T-helper 1 cell treated with Interleukin-12 subunit alpha and Interleukin-12 subunit beta and Interleukin-4 antibody, amounts not matched to agents 30 μg/mL and 1 μg/mL, for 36 hours (primary cell): Measurements from ENCODE around the gene CLDN4.
"Not testable (repeated sequence)": the region's sequence is repeated elsewhere in the genome, so short reads cannot be mapped to it uniquely, and the experiment has no call there.

Experiments used
- H3K27ac Mint-ChIP-seq: one replicate; pipeline ENCODE4 v1.8.0; 2021; ENCODE audit warnings: mild to moderate bottlenecking, mixed read lengths
- H3K27me3 Mint-ChIP-seq: one replicate; pipeline ENCODE4 v1.8.0; 2021; ENCODE audit warnings: low read depth, mixed read lengths
- H3K36me3 Mint-ChIP-seq: one replicate; pipeline ENCODE4 v1.8.0; 2021; ENCODE audit warnings: low read depth, mixed read lengths
- H3K4me1 Mint-ChIP-seq: one replicate; pipeline ENCODE4 v1.8.0; 2021; ENCODE audit warnings: low read depth, mixed read lengths
- H3K4me3 Mint-ChIP-seq: one replicate; pipeline ENCODE4 v1.8.0; 2021; ENCODE audit warnings: mild to moderate bottlenecking, moderate library complexity, mixed read lengths
- H3K9me3 Mint-ChIP-seq: one replicate; pipeline ENCODE4 v1.8.0; 2021; ENCODE audit warnings: mixed read lengths

The CLDN4 gene

DNA sequence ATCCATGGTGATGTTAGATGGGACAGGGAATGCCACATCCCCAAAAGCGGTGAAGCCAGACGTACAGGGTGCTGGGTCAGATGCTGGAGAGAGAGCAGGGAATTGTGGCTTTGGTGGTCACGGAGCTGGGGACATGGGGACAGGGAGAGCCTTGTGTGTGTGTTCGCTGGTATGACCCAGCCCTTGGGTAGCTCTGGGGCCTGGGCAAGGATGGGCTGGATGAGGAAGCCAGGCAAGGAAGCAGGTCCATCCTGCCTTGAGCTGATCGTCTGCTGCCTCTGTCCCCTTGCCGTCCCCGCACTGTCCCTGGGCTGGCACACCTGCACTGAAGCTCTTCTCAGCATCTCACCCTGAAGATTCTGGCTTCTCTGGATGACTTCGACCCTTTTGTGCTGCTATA, 15.4 kb upstream of the CLDN4 start:
- H3K36me3 Mint-ChIP-seq, result no peaks in the 10 kb centered on the region
- no peaks in the 10 kb centered on the region for H3K9me3 Mint-ChIP-seq
- peaks cover 2% of the 10 kb centered on the region for H3K4me1 Mint-ChIP-seq
- H3K27ac Mint-ChIP-seq, result peak overlapping the region; percentile 34
- H3K27me3 Mint-ChIP-seq, result peaks cover 4% of the 10 kb centered on the region
- no peak overlapping the region for H3K4me3 Mint-ChIP-seq

GRCh38 chr7:73817121-73817520, 13.7 kb upstream of the CLDN4 start:
- peaks cover 4% of the 10 kb centered on the region for H3K27me3 Mint-ChIP-seq
- no peak overlapping the region for H3K4me3 Mint-ChIP-seq
- H3K4me1 Mint-ChIP-seq, result no peaks in the 10 kb centered on the region
- H3K36me3 Mint-ChIP-seq, result no peaks in the 10 kb centered on the region
- H3K27ac Mint-ChIP-seq, result no peak overlapping the region
- H3K9me3 Mint-ChIP-seq, result no peaks in the 10 kb centered on the region

GRCh38 chr7:73820013-73820412, 10.8 kb upstream of the CLDN4 start:
- Mint-ChIP-seq H3K4me3 (no peak overlapping the region), H3K36me3 (no peaks in the 10 kb centered on the region), H3K27me3 (no peaks in the 10 kb centered on the region), H3K9me3 (no peaks in the 10 kb centered on the region), H3K4me1 (no peaks in the 10 kb centered on the region), H3K27ac (no peak overlapping the region)

DNA sequence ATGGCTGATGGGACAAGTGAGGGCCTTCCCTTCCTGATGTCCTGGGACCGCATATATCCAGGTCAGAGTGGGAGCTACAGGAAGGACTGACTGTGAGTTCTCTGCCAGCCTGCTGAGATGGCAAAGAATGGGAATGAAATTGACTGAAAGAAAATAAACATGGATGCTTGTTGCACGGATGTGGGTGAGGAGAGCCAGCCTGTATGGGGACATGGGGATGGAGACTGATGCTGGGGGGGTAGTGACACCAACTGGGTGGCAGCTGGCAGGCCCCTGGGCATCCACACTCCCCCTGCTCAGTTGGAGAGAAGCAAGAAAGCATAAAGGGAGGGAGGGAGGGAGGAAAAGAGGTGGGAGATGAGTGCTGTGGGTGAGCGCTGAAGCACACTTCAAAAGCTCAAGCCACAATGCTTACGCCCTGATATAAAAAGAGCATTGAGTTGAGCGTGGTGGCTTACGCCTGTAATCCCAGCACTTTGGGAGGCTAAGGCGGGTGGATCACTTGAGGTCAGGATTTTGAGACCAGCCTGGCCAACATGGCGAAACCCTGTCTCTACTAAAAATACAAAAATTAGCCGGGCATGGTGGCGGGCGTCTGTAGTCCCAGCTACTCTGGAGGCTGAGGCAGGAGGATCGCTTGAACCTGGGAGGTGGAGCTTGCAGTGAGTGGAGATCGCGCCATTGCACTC, 9.1 kb upstream of the CLDN4 start:
- not testable (repeated sequence) for H3K27me3 Mint-ChIP-seq, H3K9me3 Mint-ChIP-seq, H3K4me1 Mint-ChIP-seq, H3K4me3 Mint-ChIP-seq, H3K27ac Mint-ChIP-seq, H3K36me3 Mint-ChIP-seq

- Mint-ChIP-seq H3K4me3 (no peak overlapping the region), H3K27me3 (peaks cover 13% of the 10 kb centered on the region), H3K27ac (no peak overlapping the region), H3K4me1 (peaks cover 6% of the 10 kb centered on the region), H3K36me3 (no peaks in the 10 kb centered on the region), H3K9me3 (no peaks in the 10 kb centered on the region)
Observed at GRCh38 chr7:73822319-73823173, 8.2 kb upstream of the CLDN4 start.

DNA sequence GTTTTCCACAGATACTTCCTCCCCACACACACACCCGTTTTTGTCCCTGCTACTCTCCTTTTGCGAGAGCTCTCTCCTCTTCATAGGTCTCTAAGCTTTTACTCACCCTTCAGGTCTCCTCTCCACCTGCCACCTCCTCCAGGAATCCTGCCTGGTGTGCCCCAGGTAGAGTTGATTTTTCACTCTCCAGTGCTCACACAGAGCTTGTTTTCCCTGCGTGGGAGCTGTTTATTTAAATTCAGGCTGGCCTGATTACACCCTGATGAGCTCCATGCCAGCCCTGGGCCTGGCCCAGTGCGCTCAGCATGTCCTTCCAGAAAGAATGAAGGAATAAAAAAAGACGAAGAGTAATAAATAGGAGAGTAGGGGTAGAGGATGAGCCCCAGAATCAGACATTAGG, 7.5 kb upstream of the CLDN4 start:
- H3K27ac Mint-ChIP-seq, result no peak overlapping the region
- H3K36me3 Mint-ChIP-seq, result no peaks in the 10 kb centered on the region
- H3K4me1 Mint-ChIP-seq, result peaks cover 12% of the 10 kb centered on the region
- H3K27me3 Mint-ChIP-seq, result peaks cover 14% of the 10 kb centered on the region
- no peaks in the 10 kb centered on the region for H3K9me3 Mint-ChIP-seq
- H3K4me3 Mint-ChIP-seq, result no peak overlapping the region

DNA sequence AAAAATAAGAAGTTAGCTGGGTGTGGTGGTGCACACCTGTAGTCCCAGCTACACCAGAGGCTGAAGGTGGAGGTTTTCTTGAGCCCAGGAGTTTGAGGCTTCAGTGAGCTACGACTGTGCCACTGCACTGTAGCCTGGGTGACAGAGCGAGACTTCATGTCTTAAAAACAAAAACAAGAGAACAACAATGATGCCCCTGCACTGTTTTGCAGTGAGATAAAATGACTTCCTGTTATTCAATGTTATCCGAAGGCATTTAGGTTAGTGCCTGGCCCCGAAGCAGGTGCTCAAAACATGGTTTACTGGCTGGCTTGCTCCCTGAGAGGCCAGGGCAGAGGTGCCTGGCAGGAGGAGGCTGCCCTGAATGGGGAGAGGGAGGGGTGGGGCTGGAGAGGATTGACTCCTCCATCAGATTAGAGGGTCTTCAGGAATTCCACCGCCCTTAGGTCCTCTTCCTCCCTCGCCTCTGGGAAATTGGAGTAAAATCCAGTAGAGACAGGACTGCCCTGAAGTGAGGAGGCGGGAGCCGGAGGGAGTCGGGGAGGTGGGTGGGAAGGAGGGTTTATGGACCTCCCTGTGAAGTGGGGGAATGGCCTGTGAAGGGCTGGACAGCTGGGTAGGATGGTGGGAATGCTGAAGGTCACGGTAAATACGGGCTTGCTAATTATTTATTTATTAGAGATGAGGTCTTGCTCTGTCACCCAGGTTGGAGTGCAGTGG, 6.8 kb upstream of the CLDN4 start:
- Mint-ChIP-seq H3K4me3 (no peak overlapping the region), H3K27me3 (peaks cover 14% of the 10 kb centered on the region), H3K4me1 (peaks cover 13% of the 10 kb centered on the region), H3K9me3 (no peaks in the 10 kb centered on the region), H3K36me3 (no peaks in the 10 kb centered on the region), H3K27ac (no peak overlapping the region)

DNA sequence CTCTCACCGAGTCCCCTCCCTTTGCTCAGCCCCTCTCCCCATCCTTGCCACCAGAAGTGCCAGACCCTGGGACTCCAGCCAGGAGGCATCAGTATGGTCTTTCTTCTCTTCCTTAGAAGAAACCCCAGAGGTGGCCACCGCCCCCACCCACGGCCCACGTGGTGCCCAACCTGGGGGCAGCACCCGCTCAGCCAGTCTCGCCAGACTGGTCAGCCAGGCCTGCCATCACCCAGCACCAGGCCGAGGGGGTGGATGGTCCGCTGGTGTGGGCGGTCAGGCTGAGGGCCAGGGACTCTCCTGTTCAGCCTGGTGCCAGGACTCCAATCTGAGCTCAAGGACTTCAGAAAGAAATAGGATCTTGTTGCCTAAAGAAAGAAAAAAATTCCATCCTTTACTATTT, 5.8 kb upstream of the CLDN4 start:
- H3K36me3 Mint-ChIP-seq, result no peaks in the 10 kb centered on the region
- H3K9me3 Mint-ChIP-seq, result no peaks in the 10 kb centered on the region
- peaks cover 13% of the 10 kb centered on the region for H3K4me1 Mint-ChIP-seq
- no peak overlapping the region for H3K4me3 Mint-ChIP-seq
- peaks cover 14% of the 10 kb centered on the region for H3K27me3 Mint-ChIP-seq
- H3K27ac Mint-ChIP-seq, result no peak overlapping the region

DNA sequence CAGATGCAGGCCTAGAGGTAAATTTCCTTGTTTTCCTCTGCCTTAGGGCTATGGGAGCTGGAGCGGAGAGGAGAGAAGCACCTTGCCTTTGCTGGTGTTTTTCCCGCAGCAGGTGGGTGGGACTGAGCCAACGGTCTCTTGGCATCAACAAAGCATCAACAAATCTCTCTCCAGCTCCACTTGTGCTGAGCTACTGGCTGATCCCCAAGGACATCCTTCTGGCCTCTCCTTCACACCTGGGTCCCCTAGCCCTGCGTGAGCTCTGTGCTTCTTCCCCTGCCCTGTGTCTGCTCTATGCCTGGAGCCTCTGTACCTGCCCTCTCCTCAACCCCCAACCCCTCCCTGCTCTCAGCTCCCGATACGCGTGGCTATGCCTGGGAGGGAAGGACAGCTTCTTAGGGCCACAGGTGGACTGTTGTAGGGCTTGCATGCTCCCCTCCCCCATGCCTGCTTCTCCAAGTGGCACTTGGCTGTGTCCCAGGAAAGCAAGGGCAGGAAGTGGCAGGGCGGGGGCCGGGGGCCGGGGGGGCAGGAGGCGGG, 3.2 kb upstream of the CLDN4 start:
- no peak overlapping the region for H3K4me3 Mint-ChIP-seq
- H3K9me3 Mint-ChIP-seq, result no peaks in the 10 kb centered on the region
- peak overlapping the region; percentile 2 for H3K27ac Mint-ChIP-seq
- no peaks in the 10 kb centered on the region for H3K36me3 Mint-ChIP-seq
- H3K4me1 Mint-ChIP-seq, result peaks cover 13% of the 10 kb centered on the region
- H3K27me3 Mint-ChIP-seq, result peaks cover 14% of the 10 kb centered on the region

GRCh38 chr7:73828107-73828803, 2.5 kb upstream of the CLDN4 start:
- Mint-ChIP-seq H3K4me1 (peaks cover 13% of the 10 kb centered on the region), H3K4me3 (no peak overlapping the region), H3K27me3 (peaks cover 14% of the 10 kb centered on the region), H3K27ac (no peak overlapping the region), H3K9me3 (no peaks in the 10 kb centered on the region), H3K36me3 (no peaks in the 10 kb centered on the region)

DNA sequence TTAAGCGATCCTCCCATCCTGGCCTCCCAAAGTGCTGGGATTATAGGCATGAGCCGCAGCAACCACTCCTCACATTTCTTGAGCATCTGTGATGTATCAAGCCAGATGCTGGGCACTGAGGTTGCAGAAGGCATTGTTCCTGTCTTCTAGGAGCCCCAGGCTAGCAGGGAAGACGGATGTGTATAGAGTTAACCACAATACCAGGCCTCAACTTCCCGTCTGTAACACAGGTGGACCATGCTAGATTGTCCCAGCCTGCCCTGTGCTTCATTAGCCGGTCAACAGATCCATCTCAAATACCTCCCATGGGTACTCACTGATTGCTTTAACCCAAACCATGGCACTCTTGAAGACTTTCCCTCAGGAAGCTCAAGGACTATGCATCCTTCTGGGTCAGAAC, 1.8 kb upstream of the CLDN4 start:
- H3K4me3 Mint-ChIP-seq, result no peak overlapping the region
- peaks cover 13% of the 10 kb centered on the region for H3K4me1 Mint-ChIP-seq
- peak overlapping the region; percentile 5 for H3K27ac Mint-ChIP-seq
- H3K9me3 Mint-ChIP-seq, result no peaks in the 10 kb centered on the region
- peaks cover 14% of the 10 kb centered on the region for H3K27me3 Mint-ChIP-seq
- no peaks in the 10 kb centered on the region for H3K36me3 Mint-ChIP-seq

GRCh38 chr7:73829505-73829904, 1.3 kb upstream of the CLDN4 start:
- Mint-ChIP-seq H3K4me3 (no peak overlapping the region), H3K4me1 (peaks cover 13% of the 10 kb centered on the region), H3K36me3 (no peaks in the 10 kb centered on the region), H3K27ac (no peak overlapping the region), H3K27me3 (peaks cover 14% of the 10 kb centered on the region), H3K9me3 (no peaks in the 10 kb centered on the region)

DNA sequence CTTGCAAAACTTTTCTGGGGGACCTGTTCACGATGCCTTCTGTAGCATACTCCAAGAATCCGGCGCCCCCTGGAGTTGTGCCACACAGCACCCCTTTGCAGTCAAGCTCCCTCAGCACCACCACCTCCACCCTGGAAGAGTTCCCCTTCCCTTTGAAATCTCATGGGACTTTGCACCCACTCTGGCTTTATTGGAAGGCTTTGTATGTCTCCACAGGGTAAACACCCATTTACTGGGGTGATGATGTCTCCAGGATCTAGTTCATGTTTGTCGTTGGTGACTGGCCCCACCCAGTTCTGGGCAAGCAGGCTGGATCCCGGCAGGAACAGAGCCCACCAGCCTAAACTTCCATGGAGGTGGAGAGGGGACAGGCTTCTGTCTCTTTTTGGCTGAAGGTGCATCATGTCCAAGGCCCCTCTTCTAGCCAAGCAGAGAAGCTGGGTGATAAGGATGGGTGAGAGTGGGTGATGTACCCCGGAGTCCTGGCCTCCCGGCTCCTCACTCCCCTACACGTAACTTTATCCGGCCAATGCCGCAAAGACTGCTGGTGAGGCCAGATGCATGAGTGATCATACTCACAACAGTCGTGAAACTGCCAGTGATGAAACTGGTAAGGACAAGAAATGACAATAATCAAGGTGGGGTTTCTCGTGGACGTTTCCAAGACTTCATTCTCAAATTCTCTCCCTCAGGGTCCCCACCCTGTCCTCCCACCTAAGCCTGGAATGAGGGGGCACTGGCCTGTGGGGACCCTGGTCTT, 695 bp upstream of the CLDN4 start:
- no peaks in the 10 kb centered on the region for H3K9me3 Mint-ChIP-seq
- peaks cover 13% of the 10 kb centered on the region for H3K4me1 Mint-ChIP-seq
- no peak overlapping the region for H3K4me3 Mint-ChIP-seq
- peaks cover 14% of the 10 kb centered on the region for H3K27me3 Mint-ChIP-seq
- no peaks in the 10 kb centered on the region for H3K36me3 Mint-ChIP-seq
- no peak overlapping the region for H3K27ac Mint-ChIP-seq

DNA sequence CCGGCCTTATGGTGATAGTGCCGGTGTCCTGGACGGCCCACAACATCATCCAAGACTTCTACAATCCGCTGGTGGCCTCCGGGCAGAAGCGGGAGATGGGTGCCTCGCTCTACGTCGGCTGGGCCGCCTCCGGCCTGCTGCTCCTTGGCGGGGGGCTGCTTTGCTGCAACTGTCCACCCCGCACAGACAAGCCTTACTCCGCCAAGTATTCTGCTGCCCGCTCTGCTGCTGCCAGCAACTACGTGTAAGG, 713 bp downstream of the CLDN4 start:
- no peaks in the 10 kb centered on the region for H3K36me3 Mint-ChIP-seq
- H3K4me1 Mint-ChIP-seq, result peaks cover 13% of the 10 kb centered on the region
- H3K9me3 Mint-ChIP-seq, result no peaks in the 10 kb centered on the region
- no peak overlapping the region for H3K4me3 Mint-ChIP-seq
- peaks cover 11% of the 10 kb centered on the region for H3K27me3 Mint-ChIP-seq
- H3K27ac Mint-ChIP-seq, result no peak overlapping the region
